DOHH2 (cell line): ENCODE results near the gene GATA6.

ENCODE experiments used
- H3F3A ChIP-seq: fragments of 200-600 bp; sonication (generic), shearing (Covaris generic); 2 replicates; pipeline ENCODE4 v1.6.0; 2016; ENCODE audit warnings: antibody characterized with exemption, mild to moderate bottlenecking; ENCODE audit not compliant: control insufficient read depth, insufficient read depth
- H3K27ac ChIP-seq: fragments of 200-600 bp; sonication (generic); 2 replicates; pipeline ENCODE4 v1.5.1; 2014; ENCODE audit warnings: low read depth, mild to moderate bottlenecking, low read length, moderate library complexity
- H3K27me3 ChIP-seq: fragments of 200-600 bp; sonication (generic); 2 replicates; pipeline ENCODE4 v1.6.1; 2014; ENCODE audit warnings: mild to moderate bottlenecking, low read length, mixed read lengths; ENCODE audit not compliant: control insufficient read depth
- H3K36me3 ChIP-seq: fragments of 200-600 bp; sonication (generic); 2 replicates; pipeline ENCODE4 v1.6.1; 2014; ENCODE audit warnings: mild to moderate bottlenecking, low read length, moderate library complexity, mixed read lengths; ENCODE audit not compliant: control insufficient read depth
- H3K4me1 ChIP-seq: fragments of 200-600 bp; sonication (generic); 2 replicates; pipeline ENCODE4 v1.6.1; 2014; ENCODE audit warnings: mild to moderate bottlenecking, low read length, mixed read lengths; ENCODE audit not compliant: control insufficient read depth
- H3K4me2 ChIP-seq: fragments of 200-600 bp; sonication (generic); 2 replicates; pipeline ENCODE4 v1.6.0; 2014; ENCODE audit warnings: mild to moderate bottlenecking, low read length, moderate library complexity
- H3K4me3 ChIP-seq: fragments of 200-600 bp; sonication (generic); 2 replicates; pipeline ENCODE4 v1.5.1; 2014; ENCODE audit warnings: mild to moderate bottlenecking, low read length, mixed read lengths
- H3K79me2 ChIP-seq: fragments of 200-600 bp; sonication (generic); 2 replicates; pipeline ENCODE4 v1.6.1; 2014; ENCODE audit warnings: mild to moderate bottlenecking, low read length, mixed read lengths; ENCODE audit not compliant: control insufficient read depth
- H3K9me2 ChIP-seq: fragments of 200-600 bp; sonication (generic); replicated peaks from 2 replicates; pipeline ENCODE4 v1.6.1; 2014; ENCODE audit warnings: mild to moderate bottlenecking, low read length, mixed read lengths; ENCODE audit not compliant: control insufficient read depth
- H3K9me3 ChIP-seq: fragments of 200-600 bp; sonication (generic); 2 replicates; pipeline ENCODE4 v1.6.1; 2014; ENCODE audit warnings: antibody characterized with exemption, low read length, mixed read lengths; ENCODE audit not compliant: control insufficient read depth, insufficient read depth
- H4K20me1 ChIP-seq: fragments of 200-600 bp; sonication (generic); 2 replicates; pipeline ENCODE4 v1.6.0; 2014; ENCODE audit warnings: low read depth, mild to moderate bottlenecking, antibody characterized with exemption, low read length, moderate library complexity; ENCODE audit not compliant: control insufficient read depth, insufficient read depth
- CTCF ChIP-seq: fragments of 200-600 bp; sonication (generic); IDR thresholded peaks from one replicate; pipeline ENCODE4 v1.5.1; 2014; ENCODE audit warnings: antibody characterized with exemption, mild to moderate bottlenecking, low read depth, low read length; ENCODE audit not compliant: poor library complexity, severe bottlenecking
- EZH2phosphoT487 ChIP-seq: fragments of 200-600 bp; sonication (generic); IDR thresholded peaks from 2 replicates; pipeline ENCODE4 v1.6.1; 2017; ENCODE audit warnings: borderline replicate concordance, mild to moderate bottlenecking, antibody characterized with exemption, low read length, moderate library complexity, mixed read lengths

The GATA6 gene

GRCh38 chr18:22229456-22230124 lies 60.2 kb downstream of the GATA6 start:
- Histone ChIP-seq H3F3A (no peaks in the 10 kb centered on the region), H3K36me3 (no peaks in the 10 kb centered on the region), H3K4me3 (no peak overlapping the region), H3K4me1 (no peaks in the 10 kb centered on the region), H4K20me1 (no peaks in the 10 kb centered on the region), H3K27ac (no peak overlapping the region), H3K9me2 (no peaks in the 10 kb centered on the region), H3K79me2 (no peaks in the 10 kb centered on the region), H3K4me2 (no peak overlapping the region), H3K9me3 (no peaks in the 10 kb centered on the region), H3K27me3 (no peaks in the 10 kb centered on the region)
- TF ChIP-seq EZH2phosphoT487 (no peak), CTCF (no peak)

- no peaks in the 10 kb centered on the region for H3K9me2 ChIP-seq
- H3K4me2 ChIP-seq = no peak overlapping the region
- no peak overlapping the region for H3K4me3 ChIP-seq
- H3K79me2 ChIP-seq = no peaks in the 10 kb centered on the region
- H3K9me3 ChIP-seq = no peaks in the 10 kb centered on the region
- no peaks in the 10 kb centered on the region for H4K20me1 ChIP-seq
- H3F3A ChIP-seq = no peaks in the 10 kb centered on the region
- TF ChIP-seq EZH2phosphoT487 (no peak), CTCF (no peak)
- no peaks in the 10 kb centered on the region for H3K36me3 ChIP-seq
- no peaks in the 10 kb centered on the region for H3K27me3 ChIP-seq
- no peaks in the 10 kb centered on the region for H3K4me1 ChIP-seq
- H3K27ac ChIP-seq = no peak overlapping the region
These were observed 61.1 kb downstream of the GATA6 start for GRCh38 chr18:22230471-22230945.

- Histone ChIP-seq H3K79me2 (no peaks in the 10 kb centered on the region), H3K4me3 (no peak overlapping the region), H3F3A (no peaks in the 10 kb centered on the region), H3K4me1 (no peaks in the 10 kb centered on the region), H3K27ac (no peak overlapping the region), H3K27me3 (no peaks in the 10 kb centered on the region), H3K9me3 (no peaks in the 10 kb centered on the region), H3K36me3 (no peaks in the 10 kb centered on the region), H3K4me2 (no peak overlapping the region), H4K20me1 (no peaks in the 10 kb centered on the region), H3K9me2 (no peaks in the 10 kb centered on the region)
- TF ChIP-seq CTCF = no peak
- no peak for TF ChIP-seq EZH2phosphoT487
These were observed 63.9 kb downstream of the GATA6 start for GRCh38 chr18:22233266-22233665.
